ENCODE data around the gene DNAJA1.
"Not testable (repeated sequence)": the region's sequence is repeated elsewhere in the genome, so short reads cannot be mapped to it uniquely, and the experiment has no call there.

DNAJA1 gene

GRCh38 chr9:33082538-33083326 is 57.7 kb downstream of the DNAJA1 start:
- no peak for DNase-seq

- not testable (repeated sequence) for DNase-seq
Observed at GRCh38 chr9:33085672-33086071, 60.6 kb downstream of the DNAJA1 start.
